NCI-H1436 treated with DMSO at 0.1 percent for 48 hours (cell line): Measurements from ENCODE around the gene TRUB1.

Experiments used
- DNase-seq: peaks from one replicate; lab custom pipeline; 2025; lab: John Stamatoyannopoulos, UW

The TRUB1 gene

DNA sequence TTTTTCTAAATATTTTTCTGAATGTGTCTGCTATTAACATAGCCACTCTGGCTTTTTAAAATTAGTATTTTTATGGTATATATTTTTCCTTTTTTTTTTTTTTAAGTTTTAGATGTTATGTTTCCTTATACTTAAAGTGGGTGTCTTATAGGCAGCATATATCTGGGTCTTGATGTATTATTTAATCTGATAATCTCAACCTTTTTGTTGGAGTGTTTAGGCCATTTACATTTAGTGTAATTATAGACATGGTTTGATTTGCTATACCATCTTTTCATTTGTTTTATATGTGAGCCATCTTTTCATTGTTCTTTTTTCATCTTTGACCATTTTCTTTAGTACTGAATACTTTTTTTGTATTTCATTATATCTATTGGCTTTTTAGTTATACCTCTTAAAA is 45.0 kb downstream of the TRUB1 start:
- DNase-seq, result no peak

DNA sequence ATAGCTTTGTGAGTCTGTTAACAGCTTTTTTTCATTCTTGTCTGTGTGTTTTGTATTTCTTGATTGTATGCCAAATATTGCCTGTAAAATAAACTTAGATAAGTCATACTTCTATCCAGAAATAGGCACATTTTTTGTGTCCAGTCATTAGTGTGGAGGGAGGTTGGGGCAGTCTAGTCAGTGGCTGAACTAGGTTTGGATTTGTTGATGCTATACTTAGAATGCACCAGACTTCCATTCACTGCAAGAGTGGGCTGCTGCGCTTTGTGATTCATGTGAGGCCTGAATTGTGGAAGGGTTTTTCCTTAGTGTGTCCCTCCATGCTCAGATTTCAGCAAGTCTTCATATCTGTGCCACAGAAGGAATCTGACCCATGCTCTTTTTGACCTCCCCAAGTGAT is 50.0 kb downstream of the TRUB1 start:
- DNase-seq, result no peak

DNA sequence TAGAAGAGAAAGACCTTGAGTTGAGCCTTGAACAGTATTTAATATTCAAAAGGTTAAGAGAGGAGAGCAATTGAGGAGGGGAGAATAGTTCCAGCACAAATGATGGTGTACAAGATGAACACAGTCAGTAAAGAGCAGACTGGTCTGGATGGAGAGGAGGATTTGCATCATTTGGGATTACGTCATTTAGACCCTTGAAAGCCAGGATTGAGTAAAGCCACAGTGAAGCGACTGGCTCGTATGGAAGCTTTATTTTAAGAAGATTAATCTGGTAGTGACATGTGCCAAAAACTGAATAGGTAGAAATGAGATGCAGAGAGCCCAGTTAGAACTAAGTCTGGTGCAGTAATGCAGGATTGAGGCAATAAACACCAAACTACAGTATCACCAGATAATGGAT is 52.6 kb downstream of the TRUB1 start:
- no peak for DNase-seq

DNA sequence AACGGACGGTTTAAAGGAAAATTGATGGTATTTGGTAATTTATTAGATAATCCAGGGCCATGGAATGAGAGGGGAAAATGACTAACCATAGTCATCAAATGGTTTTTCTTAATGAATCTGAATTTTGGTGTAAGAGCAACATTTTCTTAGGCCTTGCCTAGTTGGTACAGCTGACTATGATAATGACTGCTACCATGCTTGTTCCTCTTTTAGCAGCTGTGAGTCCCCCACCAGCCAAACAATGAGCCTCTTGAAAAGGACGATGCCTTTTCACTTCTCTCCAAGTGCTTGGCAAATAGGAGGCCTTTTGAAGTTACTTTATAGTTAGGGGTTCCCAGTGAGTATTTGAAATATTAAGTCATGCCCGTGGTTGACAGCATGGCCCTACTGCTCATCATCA is 53.0 kb downstream of the TRUB1 start:
- no peak for DNase-seq

DNA sequence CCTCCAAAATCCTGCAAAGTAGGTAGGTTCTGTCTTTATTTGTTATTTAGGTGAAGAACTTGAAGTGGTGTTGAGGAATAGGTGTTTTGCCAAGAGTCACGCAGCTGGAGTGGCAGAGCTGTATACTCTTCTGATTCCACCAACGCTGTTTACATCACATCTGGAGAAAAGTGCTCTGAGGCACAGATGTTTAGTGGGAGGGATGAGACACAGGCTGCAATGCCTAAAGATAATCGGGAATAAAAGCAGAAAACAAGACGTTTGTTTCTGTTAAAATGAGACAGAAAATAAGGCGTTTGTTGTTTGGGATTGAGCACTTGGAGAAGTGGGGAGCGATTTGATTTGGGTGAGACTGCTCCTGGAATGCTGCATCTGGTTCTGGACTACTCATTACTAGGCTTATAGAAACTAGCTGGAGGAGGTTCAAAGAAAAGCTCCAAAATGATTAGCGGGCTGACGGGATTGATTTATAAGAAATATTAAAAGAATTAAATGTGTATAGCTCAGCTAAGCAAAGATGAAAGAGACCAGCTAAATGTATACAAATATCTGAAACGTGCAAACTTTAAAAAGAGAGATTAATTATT is 54.3 kb downstream of the TRUB1 start:
- no peak for DNase-seq

DNA sequence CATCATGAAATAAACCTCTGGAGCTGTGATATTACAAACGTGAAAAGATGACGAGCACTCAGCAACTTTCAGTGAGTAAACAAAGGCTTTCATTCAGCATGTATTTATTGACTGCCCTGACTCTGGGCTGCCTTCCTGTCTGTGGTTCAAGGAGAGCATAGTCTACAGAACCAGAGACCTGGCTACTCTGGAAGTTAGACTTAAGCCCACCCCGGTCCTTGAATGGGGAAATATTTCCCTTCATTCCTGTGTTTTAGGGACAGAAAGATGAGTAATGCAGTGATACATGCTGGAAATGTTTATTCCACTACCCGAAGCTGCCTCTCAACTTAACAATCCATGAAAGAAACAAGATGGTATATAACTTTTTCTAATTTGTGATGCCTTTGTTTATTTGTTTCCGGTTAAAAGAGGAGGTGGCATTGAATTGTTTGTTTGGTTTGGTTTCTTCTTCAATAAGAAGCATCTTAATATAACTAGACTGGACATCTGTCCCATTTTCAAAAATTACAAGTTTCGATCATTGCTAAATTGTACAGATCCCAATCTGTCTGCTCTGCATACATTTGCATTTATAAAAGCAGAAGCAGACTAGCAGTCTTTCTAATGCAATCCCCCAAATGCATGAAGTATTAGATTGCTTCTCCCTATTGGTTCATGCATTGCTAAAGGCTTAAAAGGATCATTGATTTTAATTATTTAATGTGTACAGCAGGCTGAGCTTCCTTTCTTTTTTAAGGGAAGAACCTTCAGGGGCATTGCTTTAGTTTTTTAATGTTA is 57.7 kb downstream of the TRUB1 start:
- no peak for DNase-seq

DNA sequence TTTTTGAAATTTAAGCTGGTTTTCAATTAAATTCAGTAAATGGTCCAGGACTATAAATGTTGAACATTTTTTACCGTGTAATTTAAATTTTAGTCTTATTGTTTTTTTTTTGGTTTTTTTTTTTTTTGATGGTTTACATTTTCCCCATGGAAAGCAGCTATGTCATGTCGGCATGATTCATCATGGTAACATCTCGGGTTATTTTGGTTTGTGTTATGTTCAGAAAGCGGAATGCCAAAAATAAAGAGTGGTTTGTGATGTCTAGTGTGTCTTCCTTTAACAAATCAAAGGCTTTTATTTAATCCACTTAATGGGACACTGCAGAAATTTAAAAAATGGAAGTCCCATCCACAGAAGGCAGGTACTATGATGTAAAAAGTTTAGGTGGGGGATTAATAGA is 58.5 kb downstream of the TRUB1 start:
- no peak for DNase-seq

DNA sequence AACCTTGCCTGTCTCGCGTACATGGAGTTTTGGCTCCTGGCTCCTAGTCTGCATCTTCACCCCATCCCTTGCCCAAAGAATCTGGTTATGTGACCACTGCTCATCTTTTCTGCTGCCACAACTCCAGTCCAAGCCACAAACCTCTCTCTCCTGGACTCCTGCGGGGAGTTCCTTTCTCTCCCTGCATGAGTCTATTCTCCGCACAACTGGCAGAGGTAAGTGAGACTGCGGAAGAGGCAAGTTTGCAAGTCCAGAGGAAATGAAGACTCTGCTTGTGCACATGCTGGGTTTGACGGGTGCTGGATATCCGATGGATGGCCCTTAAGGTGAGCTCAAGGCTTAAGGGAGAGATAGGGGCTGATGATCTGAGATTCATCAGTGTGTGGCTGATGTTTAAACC is 61.0 kb downstream of the TRUB1 start:
- no peak for DNase-seq

DNA sequence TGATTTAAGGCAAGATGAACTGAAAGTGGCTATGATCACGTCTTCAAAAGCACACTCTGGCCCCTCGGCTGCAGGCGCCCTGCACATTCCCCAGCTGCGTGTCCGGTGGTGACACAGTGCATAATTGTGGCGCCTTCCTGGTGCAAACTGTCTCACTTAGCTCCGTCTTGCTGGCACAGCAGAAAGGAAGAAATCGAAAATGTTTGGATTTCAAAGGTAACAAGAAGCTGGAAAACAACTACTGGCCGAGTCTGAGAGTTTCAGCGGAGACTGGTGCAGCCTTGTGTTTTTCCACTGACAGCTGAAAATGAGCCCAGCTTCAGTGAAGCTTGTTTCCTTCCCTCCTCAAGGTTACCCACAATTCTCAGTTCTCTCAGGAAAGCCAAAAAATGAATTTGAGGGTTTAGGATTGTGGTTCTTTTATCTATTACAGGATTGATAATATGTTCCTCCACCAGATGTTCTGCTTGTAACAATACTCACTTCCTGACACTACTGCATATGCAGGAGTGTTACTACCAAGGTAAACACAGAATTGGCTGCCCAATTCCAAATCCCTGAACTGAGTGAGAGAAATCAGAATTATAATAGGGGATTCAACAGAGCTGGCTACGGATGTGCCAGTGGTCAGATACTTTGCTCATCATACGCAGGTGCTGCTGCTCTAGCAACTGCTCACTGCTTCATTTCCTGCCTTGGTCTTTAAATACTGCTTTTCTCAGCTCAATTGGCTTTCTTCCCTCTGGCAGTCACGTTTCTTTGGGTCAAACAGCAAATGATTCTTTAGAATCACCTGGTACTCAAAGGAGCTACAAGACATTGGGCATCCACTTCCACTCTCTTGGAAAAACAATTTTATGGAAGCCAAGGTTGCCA is 63.7 kb downstream of the TRUB1 start:
- DNase-seq, result no peak

DNA sequence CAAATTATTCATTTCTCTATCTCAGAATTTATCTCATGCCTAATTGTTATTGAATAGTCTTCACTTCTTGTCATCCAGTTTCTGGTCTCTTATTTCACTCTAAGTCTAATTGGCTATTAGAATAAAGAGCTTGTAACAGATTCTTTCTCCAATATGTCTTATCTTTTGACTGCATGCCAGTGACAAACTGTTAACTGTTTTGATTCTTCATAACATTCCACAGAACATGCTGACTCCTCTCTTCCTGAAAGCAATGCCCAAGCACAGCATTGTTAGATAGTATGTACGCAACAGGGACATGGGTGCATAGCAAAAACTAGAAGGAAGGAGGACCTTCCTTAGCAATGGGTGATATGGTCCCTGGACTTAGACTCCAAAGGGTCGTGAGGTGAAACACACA is 65.4 kb downstream of the TRUB1 start:
- DNase-seq, result no peak

DNA sequence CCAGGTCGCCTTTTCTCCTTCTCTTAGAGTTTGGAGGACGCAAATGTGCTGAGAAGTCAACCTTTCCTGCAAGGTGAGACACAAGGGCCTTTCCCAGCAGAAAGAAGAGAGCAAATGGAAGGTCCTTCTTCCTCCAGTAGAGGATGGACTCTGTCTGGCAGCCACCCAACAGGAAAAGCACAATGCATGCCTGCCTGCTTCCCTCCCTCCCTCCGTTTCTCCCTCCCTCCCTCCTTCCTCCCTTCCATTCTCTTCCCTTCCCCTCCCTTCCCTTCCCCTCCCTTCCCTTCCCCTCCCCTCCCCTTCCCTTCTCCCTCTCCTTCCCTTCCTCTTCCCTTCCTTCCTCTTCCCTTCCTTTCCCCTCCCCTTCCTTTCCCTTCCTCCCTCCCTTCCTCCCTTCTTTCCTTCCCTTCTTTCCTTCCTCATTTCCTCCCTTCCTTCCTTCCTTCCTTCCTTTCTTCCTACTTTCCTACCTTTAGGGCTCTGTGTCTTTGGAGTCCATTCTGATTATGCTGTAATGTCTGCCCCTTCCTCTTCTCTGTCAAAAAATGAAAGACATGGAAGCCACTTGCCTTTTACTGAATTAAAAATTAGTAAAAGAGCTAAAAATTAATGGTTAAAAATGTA is 66.4 kb downstream of the TRUB1 start:
- no peak for DNase-seq

DNA sequence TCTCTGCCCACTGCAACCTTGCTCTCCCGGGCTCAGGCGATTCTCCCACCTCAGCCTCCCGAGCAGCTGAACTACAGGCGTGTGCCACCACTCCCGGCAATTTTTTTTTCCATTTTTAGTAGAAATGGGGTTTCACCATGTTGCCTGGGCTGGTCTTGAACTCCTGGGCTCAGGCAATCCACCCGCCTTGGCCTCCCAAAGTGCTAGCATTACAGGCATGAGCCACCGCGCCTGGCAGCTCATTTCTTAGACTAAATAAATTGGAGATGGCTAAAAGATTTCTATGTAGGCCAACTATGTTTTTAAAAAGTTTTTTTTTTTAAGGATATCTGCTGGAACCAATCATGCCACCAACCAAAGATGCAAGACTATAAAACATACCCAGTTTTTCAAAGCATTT is 67.8 kb downstream of the TRUB1 start:
- DNase-seq, result no peak

DNA sequence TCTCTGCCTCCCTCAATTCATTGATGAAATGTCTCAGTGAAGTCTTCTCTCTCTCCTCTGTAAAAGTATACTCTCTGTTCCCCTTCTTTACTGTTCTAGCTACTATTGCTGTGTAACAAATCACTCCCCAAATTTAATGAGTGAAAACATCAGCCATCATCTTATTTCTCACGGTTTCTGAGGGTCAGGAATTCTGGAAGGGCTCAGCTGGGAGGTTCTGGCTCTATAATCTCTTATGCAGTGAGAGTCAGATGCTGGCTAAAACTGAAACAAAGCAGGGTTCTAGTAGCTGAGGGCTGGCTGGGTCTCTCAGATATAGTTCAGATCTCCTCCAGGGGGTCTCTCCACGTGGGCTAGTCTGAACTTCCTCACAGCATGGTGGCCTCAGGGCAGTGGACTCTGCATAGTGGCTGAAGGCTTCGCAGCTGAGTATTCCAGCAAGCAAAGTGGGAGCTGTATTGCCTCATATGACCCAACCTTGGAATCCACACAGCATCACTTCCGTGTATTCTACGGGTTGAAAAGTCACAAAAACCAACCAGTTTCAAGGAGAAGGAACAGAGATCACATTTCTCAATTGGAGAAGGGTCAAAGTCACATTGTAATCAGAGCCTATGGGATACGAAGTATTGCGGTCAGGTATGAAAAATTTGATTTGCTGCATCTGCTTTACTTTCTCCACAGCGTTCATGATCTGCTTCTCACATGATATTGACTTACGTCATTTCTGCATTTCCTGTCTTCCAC is 80.4 kb downstream of the TRUB1 start:
- DNase-seq, result no peak

DNA sequence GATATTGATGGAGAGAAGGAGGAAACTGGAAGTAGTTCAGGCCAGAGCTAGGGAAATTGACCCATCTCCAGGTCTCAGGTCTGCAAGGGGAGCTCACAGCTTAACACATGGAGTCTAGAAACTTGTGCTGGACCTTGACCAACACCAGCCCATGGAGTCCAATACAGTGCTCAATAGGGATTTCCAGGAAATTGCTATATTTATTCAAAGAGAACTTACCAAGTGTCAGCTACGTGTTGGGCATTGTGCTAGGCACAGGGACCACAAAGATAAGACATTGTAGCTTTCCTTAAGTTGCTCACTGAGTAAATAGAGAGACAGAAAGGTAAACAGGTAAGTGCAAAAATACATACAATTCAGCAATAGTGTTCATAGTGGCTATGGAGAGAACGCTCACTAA is 82.5 kb downstream of the TRUB1 start:
- DNase-seq, result no peak

DNA sequence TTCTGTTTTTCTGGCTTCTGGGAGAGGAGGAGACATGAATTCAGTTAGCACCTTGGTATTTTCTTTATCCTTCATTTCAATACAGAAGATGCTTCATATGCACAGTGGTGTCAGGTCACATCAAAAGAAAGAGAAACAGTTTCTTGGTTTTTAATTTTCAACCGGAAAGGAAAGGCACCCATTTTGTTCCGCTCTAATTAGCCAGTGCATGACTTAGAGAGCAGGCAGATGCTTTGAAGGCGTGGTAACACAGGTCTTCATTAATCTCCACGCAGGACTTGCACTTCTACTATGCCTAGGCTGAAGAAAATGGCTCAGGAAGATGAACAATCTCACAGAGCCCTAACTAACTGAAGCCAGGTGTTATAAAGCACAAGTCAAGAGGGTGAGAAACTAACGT is 84.7 kb downstream of the TRUB1 start:
- no peak for DNase-seq

DNA sequence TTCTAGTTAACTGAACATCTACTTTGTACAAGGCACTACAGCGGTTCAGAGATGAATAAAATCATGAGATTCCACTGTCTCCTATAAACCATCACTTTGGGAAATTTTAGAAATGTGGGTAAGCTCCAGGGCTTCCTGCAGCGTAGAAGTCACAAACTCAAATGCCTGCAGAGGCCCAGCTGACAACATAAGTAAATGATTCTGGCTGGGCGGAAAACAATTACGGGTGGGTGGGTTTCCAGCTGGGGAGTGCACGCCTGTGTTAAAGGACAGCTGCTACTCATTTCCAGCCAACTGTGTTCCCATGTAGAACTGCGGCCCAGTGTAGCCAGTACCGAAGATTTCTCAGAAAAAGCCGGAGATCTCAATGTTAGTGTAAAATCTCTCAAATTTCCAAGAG is 85.7 kb downstream of the TRUB1 start:
- DNase-seq, result no peak

DNA sequence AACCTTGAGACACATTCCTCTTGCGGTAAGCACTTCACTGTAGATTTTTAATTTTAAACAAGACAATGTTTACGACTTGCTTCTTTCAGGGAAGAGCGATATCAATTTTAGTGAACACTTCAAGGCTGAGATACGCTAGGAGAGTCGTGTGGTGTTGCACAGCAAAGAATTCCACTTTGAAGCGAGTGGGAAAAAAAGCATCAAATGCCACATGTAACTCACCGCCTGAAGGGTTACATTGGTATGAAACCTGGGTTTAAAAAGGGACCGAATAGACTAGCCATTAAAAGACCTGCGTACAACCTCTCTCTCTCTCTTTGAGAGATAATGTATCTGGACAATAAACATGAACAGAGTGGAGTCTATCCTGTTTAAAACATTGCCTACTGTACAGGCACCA is 86.4 kb downstream of the TRUB1 start:
- no peak for DNase-seq

DNA sequence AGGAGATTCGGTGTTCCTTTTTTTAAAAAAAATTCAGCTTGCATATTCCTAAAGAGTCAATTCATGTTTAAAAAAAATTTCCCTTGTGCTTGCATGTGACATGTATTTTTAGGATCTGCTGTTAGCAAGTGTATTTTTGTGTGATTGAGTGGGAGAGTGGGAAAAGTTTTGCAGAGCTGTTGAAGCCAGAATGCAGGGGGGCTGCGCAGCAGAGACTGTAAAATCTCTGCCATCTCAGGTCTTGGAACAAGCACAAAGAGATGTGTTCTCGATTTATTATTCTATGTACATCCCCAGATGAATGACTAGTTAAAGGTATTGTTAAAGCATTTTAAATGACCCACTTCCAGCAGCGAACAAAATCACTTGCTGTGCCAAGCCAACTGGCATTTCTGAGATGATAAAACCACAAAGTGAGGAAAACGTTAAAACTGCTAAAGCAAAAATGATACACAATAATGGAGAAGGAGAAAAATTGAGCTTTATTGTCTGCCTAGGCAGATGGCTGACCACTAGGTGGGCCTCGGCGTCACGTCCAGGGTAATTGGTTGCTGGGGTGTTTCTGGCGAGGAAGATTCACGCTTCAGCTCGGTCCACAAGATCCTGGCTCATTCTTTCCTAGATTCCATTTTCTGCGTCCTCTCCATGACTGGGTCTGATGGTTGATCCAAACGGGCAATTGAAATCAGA is 88.2 kb downstream of the TRUB1 start:
- DNase-seq, result peak; percentile 62

DNA sequence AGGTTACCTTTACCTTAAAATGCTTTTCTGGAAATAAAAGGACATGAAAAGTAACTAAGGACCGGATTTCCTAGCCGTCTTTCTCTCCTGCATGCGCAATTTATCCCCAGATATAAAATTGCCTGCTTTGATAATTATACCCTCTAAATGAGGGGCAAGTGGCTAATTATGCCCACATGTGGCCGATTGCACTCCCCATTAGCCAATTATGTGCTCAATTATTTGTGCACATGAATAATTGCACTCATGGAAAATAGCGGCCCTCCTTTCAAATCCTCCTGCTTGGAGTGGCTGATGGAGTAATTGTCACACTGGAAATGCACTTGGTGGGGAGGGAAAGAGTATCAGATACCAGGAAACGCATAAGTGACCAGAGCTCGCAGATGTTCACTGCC is 88.7 kb downstream of the TRUB1 start:
- peak; percentile 87 for DNase-seq
